COLO829 (cell line): ENCODE results near the gene CRYGA.

Experiments
- DNase-seq: peaks from one replicate; pipeline ENCODE4 v3.0.0; 2012; ENCODE audit warnings: low spot score

CRYGA gene

GRCh38 chr2:208163489-208163888 lies at the start of gene CRYGA:
CRYGA (minus strand) TSS chr2:208163589; CDS start chr2:208163556, 33 bp downstream.
- DNase-seq: no peak

- no peak for DNase-seq
Measured at GRCh38 chr2:208210688-208211451, 47.5 kb upstream of the CRYGA start.

GRCh38 chr2:208208335-208209085 lies 45.1 kb upstream of the CRYGA start:
- no peak for DNase-seq

- DNase-seq: no peak
Measured at GRCh38 chr2:208207769-208208168, 44.4 kb upstream of the CRYGA start.

GRCh38 chr2:208204166-208204565 lies 40.8 kb upstream of the CRYGA start:
- no peak for DNase-seq

- no peak for DNase-seq
Measured at GRCh38 chr2:208195531-208195930, 32.1 kb upstream of the CRYGA start.

GRCh38 chr2:208192611-208193236 lies 29.3 kb upstream of the CRYGA start:
- DNase-seq: no peak

- no peak for DNase-seq
Measured at GRCh38 chr2:208189810-208190503, 26.6 kb upstream of the CRYGA start, which contains the start of gene C2orf80. C2orf80 (minus strand) TSS chr2:208190030; CDS start chr2:208186986, 3,044 bp downstream.

- no peak for DNase-seq
Measured at GRCh38 chr2:208189069-208189809, 25.9 kb upstream of the CRYGA start.

GRCh38 chr2:208186893-208187292 lies 23.5 kb upstream of the CRYGA start:
- no peak for DNase-seq

GRCh38 chr2:208186465-208186864 lies 23.1 kb upstream of the CRYGA start:
- DNase-seq: no peak

- no peak for DNase-seq
Measured at GRCh38 chr2:208183972-208184705, 20.8 kb upstream of the CRYGA start.

- no peak for DNase-seq
Measured at GRCh38 chr2:208183526-208183925, 20.1 kb upstream of the CRYGA start.

- DNase-seq: no peak
Measured at GRCh38 chr2:208182835-208183234, 19.4 kb upstream of the CRYGA start.

- DNase-seq: no peak
Measured at GRCh38 chr2:208179028-208179609, 15.7 kb upstream of the CRYGA start.

- no peak for DNase-seq
Measured at GRCh38 chr2:208175840-208176153, 12.4 kb upstream of the CRYGA start.

- DNase-seq: peak; percentile 79
Measured at GRCh38 chr2:208175069-208175839, 11.9 kb upstream of the CRYGA start.

GRCh38 chr2:208174144-208174543 lies 10.8 kb upstream of the CRYGA start:
- DNase-seq: no peak

GRCh38 chr2:208172125-208172524 lies 8.7 kb upstream of the CRYGA start:
- peak; percentile 28 for DNase-seq
